ENCODE measurements around the gene SULT1A2. TPM values are rescaled to one million over a fixed set of nuclear protein-coding genes. Genes with fewer than 3 reads are reported as not detected.
"Not testable (repeated sequence)": the region's sequence is repeated elsewhere in the genome, so short reads cannot be mapped to it uniquely, and the experiment has no call there.

SULT1A2 gene
- total RNA-seq, 1 donor from 2014 or later, result 3.9 TPM

DNA sequence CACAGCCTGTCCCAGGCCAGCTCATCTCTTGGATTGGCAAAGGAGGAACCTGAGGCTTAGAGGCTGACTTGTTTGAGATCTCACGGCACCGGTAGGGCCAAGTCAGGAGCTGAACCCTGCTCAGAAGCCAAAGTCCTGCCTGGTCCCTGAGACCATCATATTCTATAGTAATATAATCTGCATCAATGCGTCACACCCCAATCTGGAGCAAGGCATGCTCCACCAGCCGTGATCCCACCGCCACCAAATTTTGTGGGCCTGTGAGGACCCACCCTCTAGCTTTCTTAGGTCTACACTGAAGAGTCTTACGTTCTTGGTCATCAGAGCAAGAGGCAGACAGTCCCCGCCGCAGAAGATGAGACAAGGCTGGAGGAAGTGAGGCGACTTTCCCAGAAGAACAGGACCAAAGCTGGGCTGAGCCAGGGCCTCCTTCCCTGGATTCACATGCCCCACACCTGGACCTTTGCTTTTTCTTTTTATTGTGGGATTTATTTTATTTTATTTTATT lies 10.3 kb upstream of the SULT1A2 start:
- Mint-ChIP-seq H3K4me3 (ENCODE audit: low read depth) (no peak overlapping the region), H3K27me3 (no peaks in the 10 kb centered on the region), H3K9me3 (ENCODE audit: low read depth) (no peaks in the 10 kb centered on the region), H3K27ac (no peak overlapping the region), H3K36me3 (ENCODE audit: insufficient read depth) (no peaks in the 10 kb centered on the region), H3K4me1 (ENCODE audit: low read depth) (peaks cover 17% of the 10 kb centered on the region)
- no peak for TF ChIP-seq CTCF (IDR thresholded peaks at IDR 0.05; ENCODE audit: unreplicated experiment)
- no peak for DNase-seq (ENCODE audit: low spot score, unreplicated experiment)

DNA sequence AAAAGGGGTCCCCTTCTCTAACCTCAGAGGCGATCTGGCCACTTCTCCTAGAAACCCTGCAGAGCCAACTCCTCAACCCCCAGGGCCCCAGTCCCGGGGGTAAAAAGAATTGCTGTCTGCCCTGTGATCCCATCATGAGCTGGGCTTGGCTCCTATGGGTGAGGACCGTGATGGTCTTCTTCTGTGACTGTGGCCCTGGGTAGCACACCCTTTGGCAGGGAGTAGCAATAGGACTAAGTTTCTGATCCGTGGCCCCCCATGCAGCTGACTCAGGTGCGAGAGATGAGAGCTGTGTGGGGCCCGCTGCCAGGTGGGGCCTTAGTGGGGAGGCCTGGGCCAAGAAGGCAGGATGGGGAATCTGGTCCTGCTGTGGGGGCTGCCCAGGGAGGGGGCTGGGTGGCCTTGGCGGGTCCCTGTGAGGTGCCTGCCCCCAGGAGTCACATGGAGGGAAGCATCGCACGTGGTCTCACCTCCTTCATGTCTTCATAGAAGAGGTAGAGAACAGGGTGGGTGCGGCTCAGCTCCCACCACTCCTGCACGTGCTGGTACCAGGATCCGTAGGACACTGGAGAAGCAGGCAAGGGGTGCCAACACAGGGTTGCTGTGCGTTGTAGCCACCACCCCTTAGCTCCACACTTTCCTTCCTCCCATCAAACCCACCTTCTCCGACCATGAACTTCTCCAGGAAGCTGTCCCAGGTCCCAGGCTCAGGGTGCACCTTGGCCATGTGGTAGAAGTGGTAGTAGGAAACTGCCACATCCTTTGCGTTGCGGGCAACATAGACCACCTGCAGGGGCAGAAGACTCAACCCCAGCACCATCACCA lies 9.7 kb upstream of the SULT1A2 start:
- Mint-ChIP-seq H3K9me3 (ENCODE audit: low read depth) (no peaks in the 10 kb centered on the region), H3K36me3 (ENCODE audit: insufficient read depth) (no peaks in the 10 kb centered on the region), H3K27me3 (no peaks in the 10 kb centered on the region), H3K4me3 (ENCODE audit: low read depth) (no peak overlapping the region), H3K27ac (no peak overlapping the region), H3K4me1 (ENCODE audit: low read depth) (peaks cover 17% of the 10 kb centered on the region)
- DNase-seq (ENCODE audit: low spot score, unreplicated experiment), result no peak
- no peak for TF ChIP-seq CTCF (IDR thresholded peaks at IDR 0.05; ENCODE audit: unreplicated experiment)

- H3K4me1 Mint-ChIP-seq (ENCODE audit: low read depth), result peaks cover 1% of the 10 kb centered on the region
- H3K36me3 Mint-ChIP-seq (ENCODE audit: insufficient read depth), result no peaks in the 10 kb centered on the region
- H3K27me3 Mint-ChIP-seq, result no peaks in the 10 kb centered on the region
- no peak for TF ChIP-seq CTCF (IDR thresholded peaks at IDR 0.05; ENCODE audit: unreplicated experiment)
- no peaks in the 10 kb centered on the region for H3K9me3 Mint-ChIP-seq (ENCODE audit: low read depth)
- DNase-seq (ENCODE audit: low spot score, unreplicated experiment), result no peak
- no peak overlapping the region for H3K4me3 Mint-ChIP-seq (ENCODE audit: low read depth)
- H3K27ac Mint-ChIP-seq, result no peak overlapping the region
These were observed 7.3 kb upstream of the SULT1A2 start for GRCh38 chr16:28604186-28604565.

DNA sequence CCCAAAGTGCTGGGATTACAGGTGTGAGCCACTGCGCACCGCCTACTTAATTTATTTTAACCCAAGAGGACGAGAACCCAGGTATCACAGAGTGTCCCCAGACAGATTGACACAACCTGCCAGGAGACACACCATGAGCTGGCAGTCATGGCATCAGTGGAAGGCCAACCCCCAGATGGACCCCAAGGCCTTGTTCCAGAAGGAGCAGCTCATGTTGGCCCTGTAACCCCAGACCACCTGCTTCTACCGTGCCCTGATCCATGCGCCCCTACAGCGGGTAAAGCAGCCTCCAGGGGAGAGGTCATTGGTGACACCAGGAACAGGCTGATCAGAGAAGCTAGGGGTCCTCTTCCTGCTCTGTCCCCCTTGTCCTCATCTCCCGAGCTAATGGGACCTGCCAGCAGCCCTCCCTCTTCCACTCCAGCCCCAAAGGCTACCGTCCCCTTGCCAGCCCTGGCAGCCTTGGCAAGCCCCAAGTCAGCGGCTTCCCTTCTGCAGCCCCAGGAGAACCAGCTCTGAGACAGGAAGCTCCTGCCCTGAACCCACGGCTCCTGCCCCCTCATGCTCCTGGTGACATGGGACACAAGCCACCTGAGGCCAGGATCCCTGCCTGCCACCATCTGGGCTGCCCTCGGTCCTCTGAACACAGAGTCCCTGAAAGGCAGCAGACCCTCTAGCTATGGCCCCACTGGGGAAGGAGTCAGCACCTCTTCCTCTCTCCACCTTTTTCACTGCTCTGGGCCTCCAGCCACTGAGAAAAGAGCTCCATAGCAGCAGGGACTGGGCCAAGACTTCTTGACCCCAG lies 6.7 kb upstream of the SULT1A2 start:
- DNase-seq (ENCODE audit: low spot score, unreplicated experiment), result no peak
- Mint-ChIP-seq H3K9me3 (ENCODE audit: low read depth) (no peaks in the 10 kb centered on the region), H3K4me3 (ENCODE audit: low read depth) (no peak overlapping the region), H3K27me3 (no peaks in the 10 kb centered on the region), H3K36me3 (ENCODE audit: insufficient read depth) (no peaks in the 10 kb centered on the region), H3K4me1 (ENCODE audit: low read depth) (no peaks in the 10 kb centered on the region), H3K27ac (peak overlapping the region; percentile 62)
- no peak for TF ChIP-seq CTCF (IDR thresholded peaks at IDR 0.05; ENCODE audit: unreplicated experiment)

DNA sequence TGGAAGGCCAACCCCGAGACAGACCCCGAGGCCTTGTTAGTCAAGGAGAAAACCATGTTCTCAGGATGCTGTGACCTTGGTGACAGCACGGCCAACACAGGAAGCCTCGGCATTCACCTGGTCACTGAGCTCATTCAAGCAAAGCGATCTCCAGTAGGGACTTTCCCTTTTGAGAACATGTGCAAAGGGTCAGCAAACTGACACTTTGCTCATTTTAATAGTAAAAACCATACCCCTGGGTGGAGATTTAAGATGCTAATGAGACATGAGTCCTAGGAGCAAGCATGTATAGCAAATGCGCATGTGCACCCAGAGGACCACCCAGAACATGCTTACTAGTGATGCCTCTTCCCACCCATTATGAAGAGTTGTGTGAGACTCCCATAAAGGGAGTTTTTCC lies 5.7 kb upstream of the SULT1A2 start:
- Mint-ChIP-seq H3K4me1 (ENCODE audit: low read depth) (peaks cover 5% of the 10 kb centered on the region), H3K9me3 (ENCODE audit: low read depth) (no peaks in the 10 kb centered on the region), H3K27ac (no peak overlapping the region), H3K36me3 (ENCODE audit: insufficient read depth) (no peaks in the 10 kb centered on the region), H3K27me3 (no peaks in the 10 kb centered on the region), H3K4me3 (ENCODE audit: low read depth) (no peak overlapping the region)
- TF ChIP-seq CTCF (IDR thresholded peaks at IDR 0.05; ENCODE audit: unreplicated experiment), result no peak
- no peak for DNase-seq (ENCODE audit: low spot score, unreplicated experiment)

DNA sequence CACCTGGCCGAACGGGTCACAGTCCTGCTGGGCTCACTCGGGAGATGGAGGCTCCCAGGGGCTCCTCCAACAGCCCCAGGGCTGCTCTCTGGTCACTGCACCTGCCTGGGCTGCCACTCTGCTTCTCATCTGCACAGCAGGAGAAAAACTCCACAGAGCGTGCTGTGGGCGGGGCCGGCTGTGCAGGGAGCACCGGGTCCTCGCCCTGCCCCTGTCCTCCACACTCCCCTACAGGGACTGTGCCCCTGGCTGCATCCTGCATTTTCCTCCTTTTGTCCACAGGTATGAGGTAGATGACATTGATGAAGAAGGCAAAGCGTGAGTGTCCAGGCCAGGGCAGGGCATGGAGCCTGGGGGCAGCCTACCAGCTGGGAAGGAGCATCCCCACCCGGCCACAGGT lies 5.2 kb upstream of the SULT1A2 start:
- not testable (repeated sequence) for H3K9me3 Mint-ChIP-seq (ENCODE audit: low read depth); H3K36me3 Mint-ChIP-seq (ENCODE audit: insufficient read depth); H3K4me1 Mint-ChIP-seq (ENCODE audit: low read depth); H3K4me3 Mint-ChIP-seq (ENCODE audit: low read depth); H3K27me3 Mint-ChIP-seq; H3K27ac Mint-ChIP-seq; DNase-seq (ENCODE audit: low spot score, unreplicated experiment)

DNA sequence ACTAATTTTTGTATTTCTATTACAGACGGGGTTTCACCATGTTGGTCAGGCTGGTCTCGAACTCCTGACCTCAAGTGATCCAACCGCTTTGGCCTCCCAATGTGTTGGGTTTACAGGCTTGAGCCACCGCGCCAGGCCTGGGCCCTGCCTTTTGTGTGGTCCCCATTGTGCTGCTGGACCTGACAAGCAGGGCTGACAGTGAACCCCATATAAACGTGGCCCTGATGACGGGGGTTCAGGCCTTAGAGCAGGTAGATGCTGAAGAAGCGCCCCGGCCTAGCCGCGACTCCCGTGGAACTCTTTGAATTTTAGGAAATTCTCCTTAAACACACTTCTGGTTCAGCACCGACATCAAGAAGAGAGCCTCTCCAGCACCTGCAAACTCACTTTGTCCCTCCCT lies 4.7 kb upstream of the SULT1A2 start:
- H3K9me3 Mint-ChIP-seq (ENCODE audit: low read depth); H3K36me3 Mint-ChIP-seq (ENCODE audit: insufficient read depth); H3K27ac Mint-ChIP-seq; DNase-seq (ENCODE audit: low spot score, unreplicated experiment); H3K4me3 Mint-ChIP-seq (ENCODE audit: low read depth); H3K27me3 Mint-ChIP-seq: not testable (repeated sequence)
- H3K4me1 Mint-ChIP-seq (ENCODE audit: low read depth), result peaks cover 15% of the 10 kb centered on the region

DNA sequence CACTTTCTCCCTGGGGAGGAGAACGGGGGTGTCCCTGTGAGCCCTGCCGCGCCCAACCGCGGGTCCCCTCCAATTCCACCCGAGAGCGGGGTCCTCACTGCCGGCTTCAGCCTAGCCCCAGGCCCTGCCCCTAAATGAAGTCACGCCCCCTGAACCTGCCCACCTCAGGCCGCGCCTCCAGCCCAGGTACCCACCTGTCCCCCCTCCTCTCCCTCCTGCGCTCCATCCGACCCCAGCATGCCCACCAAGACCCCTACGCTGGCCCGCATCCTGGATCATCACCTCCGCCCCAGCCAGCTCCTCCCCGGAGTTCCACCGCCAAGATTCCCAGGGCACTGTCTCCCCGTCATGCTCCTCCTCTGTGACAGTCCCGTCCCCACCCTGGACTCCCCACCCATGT lies 4.1 kb upstream of the SULT1A2 start:
- not testable (repeated sequence) for H3K36me3 Mint-ChIP-seq (ENCODE audit: insufficient read depth); H3K27ac Mint-ChIP-seq; H3K4me3 Mint-ChIP-seq (ENCODE audit: low read depth); H3K27me3 Mint-ChIP-seq; H3K9me3 Mint-ChIP-seq (ENCODE audit: low read depth); DNase-seq (ENCODE audit: low spot score, unreplicated experiment)
- H3K4me1 Mint-ChIP-seq (ENCODE audit: low read depth), result peaks cover 18% of the 10 kb centered on the region

All from progenitor cell of endocrine pancreas (in vitro differentiated cells).